GM12892 (cell line): ENCODE results near the gene ACER3.

ENCODE experiments used
- POLR2A ChIP-seq: IDR thresholded peaks from 2 replicates; pipeline ENCODE4 v1.6.1; 2011; ENCODE audit warnings: low read depth, low read length, control low read depth
- POLR2AphosphoS5 ChIP-seq: IDR thresholded peaks from 2 replicates; pipeline ENCODE4 v1.6.1; 2011; ENCODE audit warnings: low read depth, low read length, control low read depth
- TAF1 ChIP-seq: IDR thresholded peaks from 2 replicates; pipeline ENCODE4 v1.6.1; 2011; ENCODE audit warnings: low read depth, mild to moderate bottlenecking, control low read depth, low read length, borderline replicate concordance

- TF ChIP-seq POLR2AphosphoS5 (no peak), POLR2A (no peak), TAF1 (no peak)
These were observed 199.1 kb downstream of the ACER3 start for GRCh38 chr11:77059806-77060205.
